ENCODE data around the gene TNFRSF18.

Gene TNFRSF18

GRCh38 chr1:1213345-1214265 lies 7.2 kb upstream of the TNFRSF18 start, which contains the start of gene TNFRSF4:
Gene TNFRSF4 (minus strand): TSS chr1:1214153. CDS start chr1:1214127, 26 bp downstream.
- peak; percentile 27 for DNase-seq (ENCODE audit: low spot score)

DNA sequence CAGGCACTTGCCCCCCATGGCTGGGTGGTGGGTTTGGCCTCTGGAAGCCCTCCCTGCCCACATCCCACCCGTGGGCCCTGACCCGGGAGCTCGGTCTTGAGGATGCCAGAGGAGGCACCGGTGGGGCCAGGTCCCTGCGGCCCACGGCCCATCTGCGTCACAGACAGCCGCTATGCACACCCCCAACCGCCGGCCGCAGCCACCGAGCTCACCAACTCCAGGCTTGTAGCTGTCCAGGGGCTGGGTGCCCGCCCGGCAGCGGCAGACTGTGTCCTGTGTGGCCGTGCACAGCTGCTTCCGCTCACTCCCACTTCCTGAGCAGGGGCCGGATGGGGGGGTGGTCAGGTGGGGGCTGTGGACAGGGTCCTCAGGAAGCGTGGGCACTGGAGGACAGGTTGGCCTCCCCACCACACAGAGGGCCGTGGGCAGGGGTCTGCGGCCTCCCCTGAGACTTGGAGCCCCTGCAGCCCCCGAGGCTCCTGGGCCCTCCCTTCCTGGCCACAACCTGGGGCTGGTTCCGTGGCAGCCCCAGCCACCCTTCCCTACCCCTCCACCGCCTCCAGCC lies 6.5 kb upstream of the TNFRSF18 start:
- peak; percentile 37 for DNase-seq (ENCODE audit: low spot score)

- no peak for DNase-seq (ENCODE audit: low spot score)
These were observed 5.4 kb upstream of the TNFRSF18 start for GRCh38 chr1:1211541-1212441.

DNA sequence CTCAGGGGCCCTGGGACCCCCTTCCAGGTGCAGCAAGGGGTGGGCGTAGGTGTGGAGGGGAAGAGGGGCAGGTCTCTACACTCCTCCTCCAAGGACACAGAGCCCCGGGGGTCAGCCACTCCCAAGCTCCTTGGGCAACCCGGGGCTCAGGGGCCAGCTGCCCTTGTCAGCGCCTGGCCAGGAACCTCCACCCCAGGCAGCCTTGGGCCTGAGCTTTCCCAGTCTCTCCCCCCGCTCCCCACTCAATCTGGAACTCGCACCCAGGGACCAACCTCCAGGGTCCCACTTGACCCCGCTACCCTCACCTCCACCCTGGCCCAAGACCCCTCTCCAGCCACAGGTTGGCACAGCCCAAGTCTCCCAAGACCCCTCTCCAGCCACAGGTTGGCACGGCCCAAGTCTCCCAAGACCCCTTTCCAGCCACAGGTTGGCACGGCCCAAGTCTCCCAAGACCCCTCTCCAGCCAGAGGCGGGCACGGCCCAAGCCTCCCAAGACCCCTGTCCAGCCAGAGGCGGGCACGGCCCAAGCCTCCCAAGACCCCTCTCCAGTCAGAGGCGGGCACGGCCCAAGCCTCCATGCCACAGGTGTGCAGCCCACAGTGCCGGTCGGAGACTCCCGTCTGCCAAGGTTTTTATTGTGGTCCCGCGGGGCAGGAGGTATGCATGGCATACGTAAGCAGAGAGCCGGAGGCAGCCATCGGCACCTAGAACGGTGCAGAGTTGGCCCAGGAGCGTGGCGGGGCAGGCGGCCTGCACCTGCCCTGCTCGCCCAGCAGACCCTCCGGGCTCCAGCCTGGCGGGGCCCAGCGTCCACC lies 4.5 kb upstream of the TNFRSF18 start:
- no peak for DNase-seq (ENCODE audit: low spot score)

GRCh38 chr1:1208713-1209433 lies 2.5 kb upstream of the TNFRSF18 start:
- peak; percentile 43 for DNase-seq (ENCODE audit: low spot score)

GRCh38 chr1:1207571-1207892 lies 1.1 kb upstream of the TNFRSF18 start:
- no peak for DNase-seq (ENCODE audit: low spot score)

DNA sequence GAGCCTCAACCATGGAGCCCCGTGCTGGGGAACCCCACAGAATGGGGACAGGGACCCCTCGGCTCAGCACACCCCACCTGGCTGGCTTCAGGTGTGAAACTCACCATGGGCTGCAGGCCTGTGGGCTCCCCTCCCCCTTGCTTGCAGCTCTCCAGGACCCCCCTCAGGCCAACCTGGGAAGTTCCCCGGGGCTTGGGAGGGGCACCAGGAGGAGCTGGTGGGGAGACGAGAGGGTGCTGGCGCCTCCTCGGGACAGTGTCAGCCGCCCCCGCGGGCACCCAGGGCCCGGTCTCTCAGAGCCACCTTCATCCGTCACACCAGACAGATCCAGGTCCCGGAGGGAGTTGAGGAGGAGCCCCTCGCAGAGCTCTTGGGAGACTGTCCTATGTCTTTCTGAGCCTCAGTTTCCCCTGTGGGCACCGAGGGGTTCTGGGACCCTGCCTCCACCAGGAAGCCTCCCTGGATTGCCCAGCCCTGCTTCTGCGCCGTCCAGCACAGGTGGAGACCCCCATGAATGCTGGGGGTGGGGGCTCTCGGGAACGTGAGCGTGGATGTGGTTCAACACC lies 657 bp upstream of the TNFRSF18 start:
- DNase-seq (ENCODE audit: low spot score): no peak

DNA sequence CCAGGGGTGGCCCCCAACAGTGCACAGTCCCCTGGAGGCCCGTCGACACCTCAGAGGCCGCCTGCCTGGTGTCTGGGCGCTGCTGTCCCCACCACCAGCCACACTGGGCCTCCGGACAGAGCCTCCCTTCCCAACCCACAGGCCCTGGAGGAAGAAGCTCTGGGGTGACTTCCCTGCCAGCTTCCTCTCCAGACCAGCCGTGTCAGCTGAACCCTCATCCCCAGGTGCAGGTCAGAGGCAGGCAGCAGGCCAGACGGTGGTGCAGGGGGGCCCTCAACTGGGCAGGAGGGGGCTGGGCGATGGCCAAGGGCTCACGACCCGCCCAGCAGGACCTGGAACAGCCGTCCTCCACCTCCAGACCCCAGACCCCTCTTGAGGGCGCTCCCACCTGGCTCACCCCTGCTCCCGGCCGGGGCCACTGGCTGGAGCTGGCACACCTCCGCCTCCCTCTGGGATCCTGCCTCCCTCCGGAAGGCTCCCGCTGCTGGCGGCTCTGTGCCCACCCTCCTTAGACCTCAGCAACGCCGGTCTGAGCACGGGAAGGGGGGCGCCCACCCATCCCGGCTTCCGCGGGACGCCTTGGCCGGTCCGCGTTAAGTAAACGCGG lies 520 bp downstream of the TNFRSF18 start:
- DNase-seq (ENCODE audit: low spot score): no peak

- no peak for DNase-seq (ENCODE audit: low spot score)
These were observed 1.2 kb downstream of the TNFRSF18 start for GRCh38 chr1:1204998-1205768.

DNA sequence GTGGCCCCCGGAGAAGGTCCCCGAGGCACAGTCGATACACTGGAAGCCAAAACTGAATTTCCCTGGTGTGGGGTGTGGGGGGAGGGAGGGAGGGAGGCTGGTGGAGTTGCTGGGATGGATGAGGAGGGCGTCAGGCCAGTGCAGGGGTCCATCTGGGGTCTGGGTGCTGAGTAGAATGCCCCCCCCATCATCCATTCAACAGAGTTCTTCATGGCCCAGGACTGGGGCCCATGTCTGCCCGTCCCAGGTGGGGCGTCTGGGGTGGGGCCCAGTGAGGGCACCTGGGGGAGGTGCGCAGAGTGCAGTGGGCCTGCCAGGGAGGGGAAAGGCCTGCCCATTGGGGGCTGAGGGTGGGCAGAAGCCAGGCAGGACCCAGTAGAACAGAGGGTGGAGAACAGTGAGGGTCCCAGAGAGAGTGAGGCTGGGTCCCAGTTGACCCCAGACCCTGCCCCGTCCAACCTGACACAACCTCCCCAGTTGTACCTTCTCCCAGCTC lies 1.9 kb downstream of the TNFRSF18 start:
- no peak for DNase-seq (ENCODE audit: low spot score)

DNA sequence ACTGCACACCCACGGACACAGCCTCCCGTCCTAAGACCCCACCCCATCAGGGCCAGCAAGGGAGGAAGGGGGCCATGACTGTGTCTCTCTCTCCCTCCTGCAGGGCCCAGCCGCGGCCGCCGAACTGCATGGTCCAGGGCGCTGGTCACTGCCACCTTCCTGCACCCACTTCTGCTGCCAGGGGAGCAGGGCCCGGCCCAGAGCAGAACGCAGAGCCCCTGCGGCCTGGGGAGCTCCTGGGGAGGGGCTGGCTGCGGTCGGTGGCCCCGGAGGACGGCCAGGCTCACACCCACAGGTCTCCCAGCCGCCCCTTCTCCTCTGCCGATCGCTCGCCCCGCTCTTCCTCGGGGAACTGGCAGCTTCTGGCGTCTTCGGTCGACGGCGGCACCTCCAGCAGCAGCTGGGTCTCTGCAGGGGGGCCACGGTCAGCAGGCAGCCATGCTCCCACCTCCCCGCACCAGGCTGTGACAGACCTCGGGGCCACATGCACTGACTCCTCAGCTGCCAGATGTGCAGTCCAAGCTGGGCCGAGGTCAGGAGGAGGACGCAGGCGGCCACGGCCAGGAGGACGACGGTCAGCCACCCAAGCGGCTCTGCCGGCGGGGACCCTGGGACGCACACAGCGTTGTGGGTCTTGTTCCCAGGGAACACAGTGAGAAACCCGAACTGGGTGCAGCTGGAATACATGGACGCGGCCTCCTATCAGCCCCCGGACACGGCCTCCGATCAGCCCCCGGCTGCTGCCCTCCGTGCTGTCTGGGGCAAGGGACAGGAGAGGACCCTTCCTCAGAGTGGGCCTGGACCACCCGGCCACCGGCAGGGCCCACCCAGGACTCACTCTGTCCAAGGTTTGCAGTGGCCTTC lies 2.6 kb downstream of the TNFRSF18 start:
- DNase-seq (ENCODE audit: low spot score): no peak

GRCh38 chr1:1202831-1203560 lies 3.4 kb downstream of the TNFRSF18 start:
- no peak for DNase-seq (ENCODE audit: low spot score)

- DNase-seq (ENCODE audit: low spot score): peak; percentile 89
These were observed 5.2 kb downstream of the TNFRSF18 start for GRCh38 chr1:1200876-1201810.

DNA sequence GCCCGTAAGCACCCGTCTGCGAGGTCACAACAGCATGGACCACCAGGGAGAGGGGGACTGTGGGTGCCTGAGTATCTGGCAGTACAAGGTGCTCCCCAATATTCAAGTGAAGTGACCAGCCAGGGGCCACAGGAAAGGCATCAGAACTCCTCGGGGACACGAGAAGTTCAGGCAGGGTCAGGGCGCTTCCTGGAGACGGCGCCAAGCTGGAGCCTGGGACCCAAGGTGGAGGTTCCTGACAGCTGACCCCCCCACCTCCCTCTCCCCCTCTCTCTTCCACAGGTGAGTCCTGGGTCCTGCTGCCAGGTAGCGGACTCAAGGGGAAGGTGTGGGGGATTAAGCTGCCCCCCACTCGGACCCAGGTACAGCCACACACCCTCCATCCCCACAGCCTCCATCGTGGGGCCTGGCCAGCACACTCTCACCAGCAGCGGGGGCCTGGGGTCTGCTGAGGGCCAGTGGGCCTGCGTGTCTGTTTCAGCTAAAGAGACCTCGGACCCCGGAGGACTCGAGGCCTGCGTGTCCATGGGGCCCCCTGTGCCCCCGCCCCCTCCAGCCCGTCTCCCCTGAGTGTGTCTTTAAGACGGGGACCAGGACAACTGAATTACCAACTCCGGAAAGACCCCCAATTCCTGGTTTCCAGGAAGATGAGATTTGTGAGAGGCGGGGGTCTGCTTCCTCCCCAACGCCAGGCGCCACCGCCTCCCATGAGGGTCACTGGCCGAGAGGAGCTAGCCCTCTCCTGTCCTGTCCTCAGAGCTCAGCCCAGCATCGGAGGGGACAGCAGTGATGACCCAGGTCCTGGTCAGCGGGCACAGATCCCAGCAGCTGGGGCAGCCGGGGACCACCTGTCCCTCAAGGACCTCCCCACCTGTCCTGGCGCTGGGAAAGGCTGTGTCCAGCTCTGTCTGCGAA lies 6.2 kb downstream of the TNFRSF18 start:
- no peak for DNase-seq (ENCODE audit: low spot score)

Data from CD4-positive, alpha-beta T cell treated with Interleukin-2 at 100 ng/mL for 4 hours (primary cell).